ENCODE measurements around the gene VEPH1.
A peak's percentile ranks its signal among the peaks of the same experiment; 100 is the strongest.

VEPH1 gene

GRCh38 chr3:157523814-157524213 lies 20.6 kb upstream of the VEPH1 start:
- peak; percentile 61 for DNase-seq (ENCODE audit: low read depth)

- no peak for DNase-seq (ENCODE audit: low read depth)
Observed at GRCh38 chr3:157522648-157523047, 19.4 kb upstream of the VEPH1 start.

GRCh38 chr3:157520485-157521150 lies 17.4 kb upstream of the VEPH1 start:
- DNase-seq (ENCODE audit: low read depth), result no peak

DNA sequence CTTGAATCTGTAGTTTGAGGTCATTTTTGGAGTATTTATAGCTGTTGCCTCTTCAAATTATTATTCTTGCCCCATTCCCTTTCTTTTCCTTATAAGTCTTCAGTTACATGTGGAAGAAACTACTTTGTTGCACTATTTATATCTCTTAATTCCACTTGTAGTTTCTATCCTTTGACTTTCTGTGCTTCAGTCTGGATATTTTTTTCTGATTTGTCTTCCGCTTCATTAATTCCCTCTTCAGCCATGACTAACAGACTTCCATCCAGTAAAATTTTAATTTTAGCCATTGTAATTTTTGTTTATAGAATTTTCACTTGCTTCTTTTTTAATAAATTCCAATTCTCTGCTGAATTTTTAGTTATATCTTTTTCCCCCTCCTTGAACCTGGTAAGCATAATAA lies 15.7 kb upstream of the VEPH1 start:
- DNase-seq (ENCODE audit: low read depth), result no peak

- DNase-seq (ENCODE audit: low read depth), result no peak
Observed at GRCh38 chr3:157516928-157517327, 13.7 kb upstream of the VEPH1 start.

GRCh38 chr3:157515398-157515797 lies 12.2 kb upstream of the VEPH1 start:
- DNase-seq (ENCODE audit: low read depth), result no peak

GRCh38 chr3:157514371-157514895 lies 11.2 kb upstream of the VEPH1 start:
- no peak for DNase-seq (ENCODE audit: low read depth)

DNA sequence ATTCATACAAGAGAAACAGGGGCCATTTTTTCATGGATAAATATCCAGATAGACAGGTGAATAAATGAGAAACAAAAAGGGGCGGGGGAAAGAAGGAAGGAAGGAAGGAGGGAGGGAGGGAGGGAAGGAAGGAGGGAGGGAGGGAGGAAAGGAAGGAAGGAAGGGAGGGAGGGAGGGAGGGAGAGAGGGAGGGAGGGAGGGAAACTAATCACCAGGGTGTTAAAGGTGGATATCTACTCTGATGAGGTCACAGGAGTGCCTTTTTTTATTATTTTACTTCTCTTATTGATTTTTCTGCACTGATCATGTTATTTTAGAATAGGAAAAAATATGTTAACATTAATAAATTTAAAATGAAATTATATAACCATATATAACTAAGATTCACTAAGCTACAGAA lies 10.4 kb upstream of the VEPH1 start:
- no peak for DNase-seq (ENCODE audit: low read depth)

DNA sequence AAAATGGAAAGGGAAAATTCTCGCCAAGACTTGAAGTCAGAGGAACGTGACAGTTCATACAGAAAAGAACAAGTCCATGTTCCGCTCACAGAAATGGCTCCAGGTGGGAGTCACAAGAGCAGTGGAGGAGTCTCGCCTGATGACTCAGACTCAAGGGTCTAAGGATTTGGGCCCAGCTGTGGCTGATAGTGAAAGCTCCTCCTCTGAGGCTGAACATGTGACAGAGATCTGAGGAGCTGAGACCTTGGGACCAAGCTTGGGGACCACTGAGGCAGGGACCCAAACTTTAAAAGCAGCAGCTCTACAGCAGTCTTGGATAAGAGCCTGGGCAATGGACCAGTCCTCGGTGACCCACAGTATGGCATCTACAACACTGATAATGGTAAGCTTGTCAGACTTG lies 9.3 kb upstream of the VEPH1 start:
- DNase-seq (ENCODE audit: low read depth), result no peak

DNA sequence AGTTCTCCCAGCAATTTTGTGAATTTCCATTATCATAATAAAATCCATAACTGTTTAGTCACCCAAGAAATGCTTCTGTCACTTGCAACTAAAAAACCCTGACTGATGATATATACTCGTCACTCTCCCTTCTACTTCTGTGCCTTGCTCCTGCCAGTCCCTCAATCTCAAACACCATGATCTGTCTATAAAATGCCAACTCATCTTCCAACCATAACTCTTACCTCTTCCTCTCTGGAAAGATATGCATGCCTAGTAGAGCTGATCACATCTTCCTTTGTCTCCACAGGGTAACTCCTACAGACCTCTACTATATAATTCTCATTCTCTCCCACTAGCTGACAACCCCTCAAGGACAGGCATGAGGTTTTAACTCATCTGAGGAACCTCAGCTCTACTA lies 5.2 kb upstream of the VEPH1 start:
- no peak for DNase-seq (ENCODE audit: low read depth)

DNA sequence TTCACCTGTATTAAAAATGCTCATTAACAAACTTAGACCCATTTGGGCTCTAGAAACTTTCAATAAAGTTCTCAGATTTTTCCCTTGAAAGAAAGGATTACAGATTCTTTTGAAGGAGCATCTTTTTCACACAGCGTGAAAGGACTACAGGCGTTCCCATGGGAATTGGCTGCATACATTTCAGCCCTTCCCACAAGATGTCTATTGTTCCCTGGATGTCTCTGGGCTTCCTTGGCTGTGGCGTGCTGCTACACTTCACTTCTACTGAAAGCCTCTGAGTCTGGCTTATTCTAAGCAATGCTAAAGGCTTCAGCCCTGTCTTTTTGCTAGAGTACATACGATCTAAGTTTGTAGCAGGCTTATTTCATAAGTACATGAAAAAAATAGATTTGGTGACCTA lies 1.4 kb downstream of the VEPH1 start:
- no peak for DNase-seq (ENCODE audit: low read depth)

DNA sequence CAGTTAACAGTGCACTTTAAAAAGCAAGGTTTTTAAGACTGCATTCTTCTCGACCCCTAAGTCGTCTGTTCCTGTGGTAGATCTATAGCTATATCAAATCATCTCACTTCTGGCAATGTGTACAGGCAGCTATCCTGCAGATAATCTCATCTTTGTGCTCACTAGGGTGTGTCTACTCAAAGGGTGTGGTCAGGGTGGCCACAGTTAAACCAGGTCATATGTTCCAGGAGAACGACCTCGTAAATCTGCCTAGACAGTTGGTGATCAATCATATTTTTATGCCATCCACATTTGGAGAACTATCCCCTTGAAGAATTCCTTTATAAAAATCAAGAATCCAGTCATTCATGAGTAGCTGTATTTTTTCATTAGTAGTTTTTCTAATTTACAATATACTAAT lies 3.0 kb downstream of the VEPH1 start:
- DNase-seq (ENCODE audit: low read depth), result no peak

- DNase-seq (ENCODE audit: low read depth), result no peak
Observed at GRCh38 chr3:157499342-157499963, 3.8 kb downstream of the VEPH1 start.

DNA sequence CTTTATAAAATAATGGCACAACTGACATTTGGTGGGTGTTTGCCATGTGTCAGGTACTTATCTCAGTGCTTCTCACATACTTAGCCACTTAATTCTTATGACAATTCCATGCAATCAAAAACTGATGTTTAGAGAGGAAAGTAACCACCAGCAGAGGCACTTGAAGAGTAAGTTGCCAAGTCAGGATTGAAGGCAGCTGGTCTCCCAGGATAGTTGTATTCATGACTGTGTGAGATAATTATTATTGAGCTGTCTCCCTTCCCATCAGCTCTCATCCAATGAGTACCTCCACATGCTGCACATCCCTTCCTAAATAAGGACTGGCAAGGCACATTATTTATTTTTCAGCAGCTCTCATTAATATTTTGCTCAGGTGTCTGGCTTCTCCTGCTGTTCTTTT lies 4.8 kb downstream of the VEPH1 start:
- DNase-seq (ENCODE audit: low read depth), result no peak

GRCh38 chr3:157495846-157496245 lies 7.4 kb downstream of the VEPH1 start:
- no peak for DNase-seq (ENCODE audit: low read depth)

GRCh38 chr3:157494581-157495281 lies 8.5 kb downstream of the VEPH1 start:
- no peak for DNase-seq (ENCODE audit: low read depth)

- DNase-seq (ENCODE audit: low read depth), result peak; percentile 73
Observed at GRCh38 chr3:157493627-157494550, 9.3 kb downstream of the VEPH1 start.

DNA sequence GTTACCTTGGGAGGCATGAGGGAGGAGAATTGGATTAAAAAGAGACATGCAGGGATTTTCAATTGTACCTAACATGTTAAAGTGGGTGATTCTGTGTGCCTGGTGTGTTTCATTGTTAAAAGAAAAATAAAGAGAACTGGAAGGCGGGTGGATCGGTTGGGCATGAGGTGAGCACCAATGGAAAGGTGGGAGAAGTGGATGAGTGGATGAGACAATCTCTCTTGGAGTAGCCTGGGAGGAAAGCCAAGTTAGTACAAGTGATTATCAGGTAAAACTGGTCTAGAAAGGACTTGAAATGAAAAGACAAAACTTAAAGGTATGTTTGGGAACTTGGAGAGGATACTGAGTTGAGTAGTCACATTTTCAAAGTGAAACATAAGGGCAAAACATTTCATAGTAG lies 12.1 kb downstream of the VEPH1 start:
- no peak for DNase-seq (ENCODE audit: low read depth)

GRCh38 chr3:157488144-157488543 lies 15.1 kb downstream of the VEPH1 start:
- DNase-seq (ENCODE audit: low read depth), result peak; percentile 28

DNA sequence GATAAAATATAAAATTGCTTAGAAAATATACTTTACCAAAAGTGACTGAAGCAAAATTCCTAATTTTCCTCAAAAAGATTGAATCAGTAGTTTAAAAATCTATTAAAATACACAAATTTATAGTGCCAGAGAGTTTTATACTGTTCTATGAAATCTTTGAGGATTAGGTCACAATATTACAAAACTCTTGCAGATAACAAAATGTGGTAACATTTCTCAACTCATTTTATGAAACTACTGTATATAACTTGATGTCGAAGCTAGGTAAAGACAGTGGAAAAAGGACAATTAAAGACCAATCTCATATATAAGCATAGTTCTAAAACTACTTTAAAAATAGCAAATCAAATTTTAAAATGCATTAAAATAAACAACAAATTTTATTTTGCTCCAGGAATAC lies 15.9 kb downstream of the VEPH1 start:
- no peak for DNase-seq (ENCODE audit: low read depth)

DNA sequence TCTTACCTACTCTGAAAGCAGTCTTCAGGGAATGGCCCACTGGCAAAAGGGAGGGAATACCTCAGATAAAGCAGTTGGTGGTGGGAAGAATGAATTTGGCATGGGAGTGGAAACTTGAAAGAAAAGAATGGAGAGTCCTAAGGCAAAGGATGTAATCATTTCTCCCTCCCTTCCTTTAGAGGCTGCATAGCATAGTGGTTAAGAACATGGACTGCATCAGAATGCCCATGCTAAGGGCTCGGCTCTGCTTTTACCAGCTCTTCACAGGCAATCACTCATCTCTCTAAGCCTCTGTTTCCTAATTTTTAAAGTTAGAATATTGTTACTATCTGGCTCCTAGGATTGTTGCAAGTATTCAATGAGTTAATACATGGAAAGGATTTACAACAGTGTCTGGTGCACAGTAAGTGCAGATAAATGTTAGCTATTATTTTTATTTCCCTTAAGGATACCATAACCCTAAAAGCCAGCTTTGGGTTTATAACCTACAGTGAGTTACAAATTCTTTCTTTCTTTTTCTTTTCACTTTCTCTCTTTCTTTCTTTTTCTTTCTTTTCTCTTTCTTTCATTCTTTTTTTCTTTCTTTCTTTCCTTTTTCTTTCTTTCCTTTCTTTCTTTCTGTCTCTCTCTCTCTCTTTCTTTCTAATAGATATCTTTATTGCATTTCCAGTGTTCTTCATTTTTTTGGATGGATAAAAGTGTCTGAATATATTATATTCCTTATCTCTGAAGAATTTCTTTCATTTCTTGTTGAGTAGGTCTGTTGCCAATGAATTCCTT lies 23.6 kb downstream of the VEPH1 start:
- DNase-seq (ENCODE audit: low read depth), result no peak
